Kidney (tissue), 14 donors: Measurements from ENCODE around the gene RASA3. TPM values are rescaled to one million over a fixed set of nuclear protein-coding genes. Genes with fewer than 3 reads are reported as not detected.

Experiments used
- DNase-seq, 5 donors: peaks; one replicate each; pipeline ENCODE4 v3.0.0-alpha.2; 2013 to 2020
- FAIRE-seq: peaks from 2 replicates; lab custom pipeline; 2012; peaks lifted over from hg19 to GRCh38; lab: Jason Lieb, UNC
- H3K27ac ChIP-seq, 2 donors: one replicate each; pipeline ENCODE4 v1.7.0; 2013; ENCODE audit warnings: low read depth in 2 of 2, low read length in 2 of 2, inconsistent platforms in 1 of 2
- H3K27me3 ChIP-seq: one replicate; pipeline ENCODE4 v1.7.1; 2013; ENCODE audit warnings: low read length, inconsistent platforms; ENCODE audit not compliant: control insufficient read depth, insufficient read depth
- H3K36me3 ChIP-seq, 3 donors: one replicate each; pipeline versions ENCODE4 v1.7.0 to v1.7.1; 2013; ENCODE audit warnings: low read length in 3 of 3, control low read depth in 1 of 3, inconsistent platforms in 1 of 3; ENCODE audit not compliant: insufficient read depth in 3 of 3, control insufficient read depth in 2 of 3
- H3K4me1 ChIP-seq, 3 donors: one replicate each; pipeline versions ENCODE4 v1.7.0 to v1.7.1; 2013; ENCODE audit warnings: low read length in 3 of 3, inconsistent platforms in 1 of 3, low read depth in 1 of 3; ENCODE audit not compliant: control insufficient read depth in 2 of 3, insufficient read depth in 2 of 3
- H3K4me3 ChIP-seq, 3 donors: one replicate each; pipeline versions ENCODE4 v1.7.0 to v1.8.1; 2013; ENCODE audit warnings: low read length in 3 of 3, control low read depth in 1 of 3, inconsistent platforms in 1 of 3
- H3K9ac ChIP-seq, 3 donors: one replicate each; pipeline versions ENCODE4 v1.7.0 to v1.7.1; 2013; ENCODE audit warnings: low read length in 3 of 3, control low read depth in 1 of 3, inconsistent platforms in 1 of 3
- H3K9me3 ChIP-seq, 3 donors: one replicate each; pipeline versions ENCODE4 v1.7.0 to v1.7.1; 2013; ENCODE audit warnings: low read length in 3 of 3, control low read depth in 1 of 3, inconsistent platforms in 1 of 3; ENCODE audit not compliant: control insufficient read depth in 2 of 3, insufficient read depth in 1 of 3
- CTCF ChIP-seq: IDR thresholded peaks from 3 replicates; pipeline ENCODE4 v1.5.1; 2012; ENCODE audit warnings: mild to moderate bottlenecking, moderate library complexity, borderline replicate concordance; ENCODE audit not compliant: insufficient read depth; ENCODE audit errors: extremely low read depth
- intact Hi-C: fragments of 100-400 bp; cut with DNase I; formaldehyde crosslinking; loops from one replicate; pipeline ENCODE4 v1.11.1; 2022
- polyA plus RNA-seq: library from polyadenylated mRNA; stranded (reverse); fragments of 350-450 nt; fragmentation: Illumina TruSeq; extraction: RNeasy Lipid Tissue Mini Kit (QIAGEN cat#74804); gene quantifications from one replicate; pipeline ENCODE4 v1.2.3, GENCODE V29; 2014; ENCODE audit warnings: low read depth, low replicate concordance; ENCODE audit not compliant: insufficient read depth
- total RNA-seq: library from RNA; stranded (reverse); fragmentation: NEBNext Ultra II Directional; extraction: Animal tissue kit (Norgen Biotek cat#: 25700); gene quantifications from one replicate; pipeline ENCODE4 v1.2.1, GENCODE V29; 2021
- donor health status: control.
- donor health status: control.
- donor health status: control.
- donor health status: control.
- donor health status: control.
- donor health status: DM: yes; HTN: yes; CAD: no.
- donor health status: Normal renal cell carcinoma (clear cell type).

RASA3 gene
- total and polyA plus RNA-seq, 2 donors from 2014 or later, result 4.2 to 28.8 TPM

GRCh38 chr13:114033541-114034315 is 98.7 kb downstream of the RASA3 start:
- Histone ChIP-seq H3K27me3 (no peaks in the 10 kb centered on the region), H3K9me3 (no peaks in the 10 kb centered on the region), H3K4me3 (no peak overlapping the region), H3K36me3 (no peaks in the 10 kb centered on the region), H3K4me1 (peaks cover 0 to 9% (median 0%) of the 10 kb centered on the region in 3 donors), H3K9ac (no peak overlapping the region), H3K27ac (no peak overlapping the region)
- FAIRE-seq, result no peak
- no peak for TF ChIP-seq CTCF
- intact Hi-C loops, result no loop called here
- DNase-seq, result no peak

- no peak for TF ChIP-seq CTCF
- H3K9me3 ChIP-seq, result no peaks in the 10 kb centered on the region
- FAIRE-seq (no peak), DNase-seq (peak in 3 of 5 donors; percentile 57 to 79 (median 57))
- no peaks in the 10 kb centered on the region for H3K36me3 ChIP-seq
- no peak overlapping the region for H3K9ac ChIP-seq
- intact Hi-C loops, result no loop called here
- H3K27me3 ChIP-seq, result no peaks in the 10 kb centered on the region
- no peak overlapping the region for H3K4me3 ChIP-seq
- H3K4me1 ChIP-seq, result peaks cover 0 to 12% (median 0%) of the 10 kb centered on the region in 3 donors
- H3K27ac ChIP-seq, result no peak overlapping the region
Measured at GRCh38 chr13:114032126-114032799, 100.2 kb downstream of the RASA3 start.

GRCh38 chr13:114031631-114032030 is 100.8 kb downstream of the RASA3 start:
- no peak overlapping the region for H3K9ac ChIP-seq
- intact Hi-C loops, result no loop called here

More at GRCh38 chr13:114031631-114032030, 100.8 kb downstream of the RASA3 start:
- no peaks in the 10 kb centered on the region for H3K36me3 ChIP-seq
- DNase-seq, result no peak
- H3K4me1 ChIP-seq, result peaks cover 0 to 13% (median 0%) of the 10 kb centered on the region in 3 donors
- no peak for TF ChIP-seq CTCF
- no peaks in the 10 kb centered on the region for H3K27me3 ChIP-seq
- no peak overlapping the region for H3K4me3 ChIP-seq
- no peak for FAIRE-seq
- no peaks in the 10 kb centered on the region for H3K9me3 ChIP-seq
- no peak overlapping the region for H3K27ac ChIP-seq
